Measurements from ENCODE around the gene PICALM. TPM values are rescaled to one million over a fixed set of nuclear protein-coding genes. Genes with fewer than 3 reads are reported as not detected.
A peak's percentile ranks its signal among the peaks of the same experiment; 100 is the strongest.

PICALM gene
- total and polyA plus RNA-seq, 2 donors (not counting 3 experiments of a cell fraction or from before 2014, with no cell fraction given), result 181 to 202 TPM

DNA sequence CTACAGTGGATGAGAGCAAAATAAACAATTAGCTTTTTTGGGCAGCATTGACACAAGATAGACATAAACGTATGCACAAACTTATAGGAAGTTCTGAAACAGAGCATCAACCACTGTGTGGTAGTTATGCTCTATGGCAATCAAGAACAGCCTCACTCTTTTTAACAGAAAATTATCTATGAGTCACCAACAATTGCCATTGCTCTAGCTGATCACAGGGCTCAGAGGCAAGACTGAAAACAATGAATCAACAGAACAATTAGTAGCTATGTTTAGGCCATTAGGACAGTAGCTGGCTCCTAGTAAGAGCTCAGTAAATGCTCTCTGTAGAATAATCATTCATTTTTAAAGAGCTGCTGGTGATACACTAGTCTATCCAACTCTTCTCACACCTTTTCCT is 34.9 kb upstream of the PICALM start:
- Histone ChIP-seq H4K20me1 (replicated peaks; ENCODE audit: control insufficient read depth, extremely low read depth, insufficient read depth, low read length) (no peaks in the 10 kb centered on the region), H3K4me1 (ENCODE audit: control insufficient read depth, extremely low read depth, insufficient read depth, low read length) (no peaks in the 10 kb centered on the region), H3K27ac (ENCODE audit: insufficient read depth, low read depth, low read length) (no peak overlapping the region), H3K4me2 (ENCODE audit: insufficient read depth, low read length) (no peak overlapping the region), H3K9me1 (replicated peaks; ENCODE audit: control insufficient read depth, extremely low read depth, insufficient read depth, low read length) (no peaks in the 10 kb centered on the region), H3K79me2 (ENCODE audit: control insufficient read depth, insufficient read depth, low read length) (no peaks in the 10 kb centered on the region), H2AFZ (ENCODE audit: low read depth, low read length) (no peak overlapping the region), H3K36me3 (ENCODE audit: control insufficient read depth in 2 of 2, extremely low read depth in 1 of 2, insufficient read depth in 2 of 2, low read length in 2 of 2) (no peaks in the 10 kb centered on the region), H3K9me3 (replicated peaks; ENCODE audit: control insufficient read depth, insufficient read depth, low read length) (no peaks in the 10 kb centered on the region), H3K9ac (replicated peaks; ENCODE audit: extremely low read depth, insufficient read depth, low read length) (no peak overlapping the region), H3K27me3 (ENCODE audit: control insufficient read depth in 2 of 2, insufficient read depth in 2 of 2, low read length in 2 of 2) (no peaks in the 10 kb centered on the region), H3K4me3 (replicated peaks in 1 of 3; ENCODE audit: insufficient read depth in 1 of 3, low read depth in 1 of 3, low read length in 3 of 3) (no peak overlapping the region)
- intact Hi-C loops (cut with micrococcal nuclease), result loop anchor here (2.0 kb wide), 1 partner anchor 15 kb away; no protein-coding TSS in a partner anchor
- FAIRE-seq (no peak), DNase-seq (ENCODE audit: low read depth, low spot score) (peak; percentile 73)
- dilution Hi-C loops (cut with MboI; ENCODE audit: extremely low pct_ligation_motif_present, low sequenced_read_pairs), result no loop called here
- CTCF ChIA-PET, result interaction anchor here (0.7 to 1.3 kb wide), 5 partner anchors 8 to 90 kb away, joined by 3 to 6 read pairs (median 3); no protein-coding TSS in a partner anchor
- BruUV-seq (replicated peaks), result no TSS peak
- TF ChIP-seq EZH2 (IDR thresholded peaks at IDR 0.05; ENCODE audit: borderline replicate concordance, low read depth, low read length, severe bottlenecking) (no peak), JUN (IDR thresholded peaks at IDR 0.05; ENCODE audit: borderline replicate concordance, insufficient read depth, insufficient read length, low read depth) (peak; percentile 78)
- POLR2A ChIA-PET, result no interaction called here

DNA sequence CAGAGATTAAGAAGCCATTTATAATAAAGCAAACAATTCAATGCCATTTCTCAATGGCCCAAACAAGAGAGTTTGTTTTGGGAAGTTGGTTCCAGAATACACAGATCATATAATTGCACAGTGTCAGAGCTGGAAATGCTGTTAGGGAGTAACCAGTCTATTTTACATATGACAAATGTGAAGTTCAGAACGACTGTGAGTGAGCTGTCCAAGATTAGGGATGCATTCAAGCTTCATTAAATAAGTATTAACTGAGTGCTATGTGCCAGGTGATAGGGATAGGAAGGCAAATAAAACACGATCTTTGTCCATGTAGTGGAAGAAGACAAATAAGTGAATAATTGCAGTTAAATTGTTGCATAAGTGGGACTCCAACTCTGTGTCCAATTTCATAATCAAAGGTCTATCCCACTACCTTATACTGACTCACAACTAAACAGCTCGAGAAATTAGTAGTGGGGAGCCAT is 33.1 kb upstream of the PICALM start:
- Histone ChIP-seq H3K36me3 (ENCODE audit: control insufficient read depth in 2 of 2, extremely low read depth in 1 of 2, insufficient read depth in 2 of 2, low read length in 2 of 2) (no peaks in the 10 kb centered on the region), H3K9ac (replicated peaks; ENCODE audit: extremely low read depth, insufficient read depth, low read length) (no peak overlapping the region), H3K4me1 (ENCODE audit: control insufficient read depth, extremely low read depth, insufficient read depth, low read length) (no peaks in the 10 kb centered on the region), H3K4me2 (ENCODE audit: insufficient read depth, low read length) (no peak overlapping the region), H3K27ac (ENCODE audit: insufficient read depth, low read depth, low read length) (no peak overlapping the region), H2AFZ (ENCODE audit: low read depth, low read length) (no peak overlapping the region), H3K9me3 (replicated peaks; ENCODE audit: control insufficient read depth, insufficient read depth, low read length) (no peaks in the 10 kb centered on the region), H3K9me1 (replicated peaks; ENCODE audit: control insufficient read depth, extremely low read depth, insufficient read depth, low read length) (no peaks in the 10 kb centered on the region), H4K20me1 (replicated peaks; ENCODE audit: control insufficient read depth, extremely low read depth, insufficient read depth, low read length) (no peaks in the 10 kb centered on the region), H3K79me2 (ENCODE audit: control insufficient read depth, insufficient read depth, low read length) (no peaks in the 10 kb centered on the region), H3K4me3 (replicated peaks in 1 of 3; ENCODE audit: insufficient read depth in 1 of 3, low read depth in 1 of 3, low read length in 3 of 3) (no peak overlapping the region), H3K27me3 (ENCODE audit: control insufficient read depth in 2 of 2, insufficient read depth in 2 of 2, low read length in 2 of 2) (no peaks in the 10 kb centered on the region)
- intact Hi-C loops (cut with micrococcal nuclease) (loop anchor here (2.0 kb wide), 1 partner anchor 13 kb away; no protein-coding TSS in a partner anchor), dilution Hi-C loops (cut with MboI; ENCODE audit: extremely low pct_ligation_motif_present, low sequenced_read_pairs) (no loop called here)
- TF ChIP-seq, protein P1, sequence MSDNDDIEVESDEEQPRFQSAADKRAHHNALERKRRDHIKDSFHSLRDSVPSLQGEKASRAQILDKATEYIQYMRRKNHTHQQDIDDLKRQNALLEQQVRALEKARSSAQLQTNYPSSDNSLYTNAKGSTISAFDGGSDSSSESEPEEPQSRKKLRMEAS (IDR thresholded peaks at IDR 0.05; ENCODE audit: insufficient read depth, insufficient read length), result no peak
- TF ChIP-seq POLR2AphosphoS5 (IDR thresholded peaks at IDR 0.05; ENCODE audit: insufficient read depth, low read depth, low read length), result no peak
- TF ChIP-seq GATA2 (IDR thresholded peaks at IDR 0.05; ENCODE audit: insufficient read depth, insufficient read length, low read depth, low read length), result no peak
- TF ChIP-seq, protein P2, sequence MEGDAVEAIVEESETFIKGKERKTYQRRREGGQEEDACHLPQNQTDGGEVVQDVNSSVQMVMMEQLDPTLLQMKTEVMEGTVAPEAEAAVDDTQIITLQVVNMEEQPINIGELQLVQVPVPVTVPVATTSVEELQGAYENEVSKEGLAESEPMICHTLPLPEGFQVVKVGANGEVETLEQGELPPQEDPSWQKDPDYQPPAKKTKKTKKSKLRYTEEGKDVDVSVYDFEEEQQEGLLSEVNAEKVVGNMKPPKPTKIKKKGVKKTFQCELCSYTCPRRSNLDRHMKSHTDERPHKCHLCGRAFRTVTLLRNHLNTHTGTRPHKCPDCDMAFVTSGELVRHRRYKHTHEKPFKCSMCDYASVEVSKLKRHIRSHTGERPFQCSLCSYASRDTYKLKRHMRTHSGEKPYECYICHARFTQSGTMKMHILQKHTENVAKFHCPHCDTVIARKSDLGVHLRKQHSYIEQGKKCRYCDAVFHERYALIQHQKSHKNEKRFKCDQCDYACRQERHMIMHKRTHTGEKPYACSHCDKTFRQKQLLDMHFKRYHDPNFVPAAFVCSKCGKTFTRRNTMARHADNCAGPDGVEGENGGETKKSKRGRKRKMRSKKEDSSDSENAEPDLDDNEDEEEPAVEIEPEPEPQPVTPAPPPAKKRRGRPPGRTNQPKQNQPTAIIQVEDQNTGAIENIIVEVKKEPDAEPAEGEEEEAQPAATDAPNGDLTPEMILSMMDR (IDR thresholded peaks at IDR 0.05; ENCODE audit: extremely low read depth in 1 of 2, insufficient read depth in 1 of 2, low read depth in 1 of 2, low read length in 2 of 2), result no peak
- no peak for TF ChIP-seq JUN (IDR thresholded peaks at IDR 0.05; ENCODE audit: borderline replicate concordance, insufficient read depth, insufficient read length, low read depth)
- TF ChIP-seq POLR2A (IDR thresholded peaks at IDR 0.05; ENCODE audit: low read depth, low read length), result no peak
- no peak for TF ChIP-seq EZH2 (IDR thresholded peaks at IDR 0.05; ENCODE audit: borderline replicate concordance, low read depth, low read length, severe bottlenecking)
- TF ChIP-seq FOS (IDR thresholded peaks at IDR 0.05; ENCODE audit: borderline replicate concordance, insufficient read depth, low read length), result no peak
- no peak for TF ChIP-seq MYC (IDR thresholded peaks at IDR 0.05; ENCODE audit: low read depth, low read length)
- CTCF ChIA-PET, result interaction anchor here (1.0 kb wide), 1 partner anchor 92 kb away, joined by 6 read pairs; no protein-coding TSS in a partner anchor
- POLR2A ChIA-PET, result no interaction called here
- no peak for FAIRE-seq
- no TSS peak for BruUV-seq (replicated peaks)
- no peak for DNase-seq (ENCODE audit: low read depth, low spot score)

All from endothelial cell of umbilical vein (primary cell).